ENCODE data around the gene HEXIM2. TPM values are rescaled to one million over a fixed set of nuclear protein-coding genes. Genes with fewer than 3 reads are reported as not detected.

HEXIM2 gene
- total RNA-seq, 1 experiment from 2014 or later = 4.5 TPM

GRCh38 chr17:45120558-45120957, 41.1 kb upstream of the HEXIM2 start:
- Histone ChIP-seq H3K27me3 (ENCODE audit: control insufficient read depth, insufficient read depth, low read length) (no peaks in the 10 kb centered on the region), H3K9me3 (ENCODE audit: control insufficient read depth, insufficient read depth, low read depth, low read length) (no peaks in the 10 kb centered on the region), H3K4me3 (ENCODE audit: low read depth in 2 of 2, low read length in 2 of 2) (no peak overlapping the region), H3K36me3 (ENCODE audit: control insufficient read depth, insufficient read depth, low read length) (no peaks in the 10 kb centered on the region), H3K27ac (ENCODE audit: low read length) (no peak overlapping the region), H3K4me1 (ENCODE audit: control insufficient read depth, insufficient read depth, low read length) (peaks cover 29% of the 10 kb centered on the region)
- intact Hi-C loops (cut with micrococcal nuclease; ENCODE audit: unreplicated experiment) (no loop called here), in situ Hi-C loops (cut with HindIII; ENCODE audit: low pct_unique_long_range_greater_than_20kb, low sequenced_read_pairs) (no loop called here)
- ATAC-seq = no peak
- BruUV-seq (replicated peaks) = no TSS peak
- ChIA-PET CTCF (no interaction called here), POLR2A (no interaction called here)
- no peak for DNase-seq (ENCODE audit: low read depth, low spot score)
- TF ChIP-seq CTCF (IDR thresholded peaks at IDR 0.05) (no peak), POLR2AphosphoS5 (IDR thresholded peaks at IDR 0.05; ENCODE audit: low read depth, low read length) (no peak), TCF7L2 (IDR thresholded peaks at IDR 0.05; ENCODE audit: low read depth, low read length) (no peak), SIN3A (IDR thresholded peaks at IDR 0.05; ENCODE audit: borderline replicate concordance, insufficient read depth, low read depth, low read length) (no peak)
- TF ChIP-seq, protein P1, sequence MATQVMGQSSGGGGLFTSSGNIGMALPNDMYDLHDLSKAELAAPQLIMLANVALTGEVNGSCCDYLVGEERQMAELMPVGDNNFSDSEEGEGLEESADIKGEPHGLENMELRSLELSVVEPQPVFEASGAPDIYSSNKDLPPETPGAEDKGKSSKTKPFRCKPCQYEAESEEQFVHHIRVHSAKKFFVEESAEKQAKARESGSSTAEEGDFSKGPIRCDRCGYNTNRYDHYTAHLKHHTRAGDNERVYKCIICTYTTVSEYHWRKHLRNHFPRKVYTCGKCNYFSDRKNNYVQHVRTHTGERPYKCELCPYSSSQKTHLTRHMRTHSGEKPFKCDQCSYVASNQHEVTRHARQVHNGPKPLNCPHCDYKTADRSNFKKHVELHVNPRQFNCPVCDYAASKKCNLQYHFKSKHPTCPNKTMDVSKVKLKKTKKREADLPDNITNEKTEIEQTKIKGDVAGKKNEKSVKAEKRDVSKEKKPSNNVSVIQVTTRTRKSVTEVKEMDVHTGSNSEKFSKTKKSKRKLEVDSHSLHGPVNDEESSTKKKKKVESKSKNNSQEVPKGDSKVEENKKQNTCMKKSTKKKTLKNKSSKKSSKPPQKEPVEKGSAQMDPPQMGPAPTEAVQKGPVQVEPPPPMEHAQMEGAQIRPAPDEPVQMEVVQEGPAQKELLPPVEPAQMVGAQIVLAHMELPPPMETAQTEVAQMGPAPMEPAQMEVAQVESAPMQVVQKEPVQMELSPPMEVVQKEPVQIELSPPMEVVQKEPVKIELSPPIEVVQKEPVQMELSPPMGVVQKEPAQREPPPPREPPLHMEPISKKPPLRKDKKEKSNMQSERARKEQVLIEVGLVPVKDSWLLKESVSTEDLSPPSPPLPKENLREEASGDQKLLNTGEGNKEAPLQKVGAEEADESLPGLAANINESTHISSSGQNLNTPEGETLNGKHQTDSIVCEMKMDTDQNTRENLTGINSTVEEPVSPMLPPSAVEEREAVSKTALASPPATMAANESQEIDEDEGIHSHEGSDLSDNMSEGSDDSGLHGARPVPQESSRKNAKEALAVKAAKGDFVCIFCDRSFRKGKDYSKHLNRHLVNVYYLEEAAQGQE (IDR thresholded peaks at IDR 0.05; ENCODE audit: insufficient read depth in 1 of 2, low read depth in 2 of 2, low read length in 1 of 2) = no peak

DNA sequence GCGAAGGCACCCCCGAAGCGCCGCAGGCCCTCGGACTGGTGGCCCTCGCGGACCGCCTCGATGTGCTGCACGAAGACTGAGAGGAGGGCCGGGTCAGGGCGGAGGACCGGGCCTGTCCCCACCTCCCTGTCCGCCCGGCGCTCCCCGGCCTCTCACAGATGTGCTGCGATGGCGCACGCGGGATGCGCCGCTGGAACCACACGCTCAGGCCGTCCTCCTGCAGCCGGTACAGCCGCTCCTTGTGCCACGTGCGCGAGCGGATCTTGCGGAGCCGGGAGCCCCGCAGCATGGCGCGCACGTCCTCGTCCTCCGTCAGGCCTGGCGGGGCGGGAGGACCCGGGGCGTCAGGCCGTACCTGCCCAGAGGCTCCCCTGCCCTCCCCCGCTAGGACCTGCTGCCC, 40.6 kb upstream of the HEXIM2 start:
- ChIA-PET CTCF (no interaction called here), POLR2A (no interaction called here)
- DNase-seq (ENCODE audit: low read depth, low spot score) = no peak
- in situ Hi-C loops (cut with HindIII; ENCODE audit: low pct_unique_long_range_greater_than_20kb, low sequenced_read_pairs) = no loop called here
- H3K36me3 ChIP-seq (ENCODE audit: control insufficient read depth, insufficient read depth, low read length) = no peaks in the 10 kb centered on the region
- no peaks in the 10 kb centered on the region for H3K9me3 ChIP-seq (ENCODE audit: control insufficient read depth, insufficient read depth, low read depth, low read length)
- H3K27me3 ChIP-seq (ENCODE audit: control insufficient read depth, insufficient read depth, low read length) = no peaks in the 10 kb centered on the region
- ATAC-seq = no peak
- intact Hi-C loops (cut with micrococcal nuclease; ENCODE audit: unreplicated experiment) = no loop called here
- peaks cover 29% of the 10 kb centered on the region for H3K4me1 ChIP-seq (ENCODE audit: control insufficient read depth, insufficient read depth, low read length)
- no TSS peak for BruUV-seq (replicated peaks)
- TF ChIP-seq, protein P1 (IDR thresholded peaks at IDR 0.05; ENCODE audit: insufficient read depth in 1 of 2, low read depth in 2 of 2, low read length in 1 of 2) = no peak
- TF ChIP-seq TCF7L2 (IDR thresholded peaks at IDR 0.05; ENCODE audit: low read depth, low read length) (no peak), POLR2AphosphoS5 (IDR thresholded peaks at IDR 0.05; ENCODE audit: low read depth, low read length) (no peak), CTCF (IDR thresholded peaks at IDR 0.05) (no peak), SIN3A (IDR thresholded peaks at IDR 0.05; ENCODE audit: borderline replicate concordance, insufficient read depth, low read depth, low read length) (no peak)
- no peak overlapping the region for H3K27ac ChIP-seq (ENCODE audit: low read length)
- H3K4me3 ChIP-seq (ENCODE audit: low read depth in 2 of 2, low read length in 2 of 2) = no peak overlapping the region
